GM18868 (cell line): ENCODE results near the gene ITPKC.

Experiments
- ATAC-seq: cut with Tn5 transposase; IDR thresholded peaks from one replicate; pipeline ENCODE4 v1.9.1; 2021; ENCODE audit warnings: mild to moderate bottlenecking, moderate library complexity; ENCODE audit not compliant: unreplicated experiment

Gene ITPKC

GRCh38 chr19:40739030-40739839, 22.3 kb downstream of the ITPKC start:
- no peak for ATAC-seq

GRCh38 chr19:40739871-40740703, 23.2 kb downstream of the ITPKC start:
- ATAC-seq: no peak

- no peak for ATAC-seq
Measured at GRCh38 chr19:40740747-40741146, 23.8 kb downstream of the ITPKC start.

- ATAC-seq: no peak
Measured at GRCh38 chr19:40741527-40742390, 24.8 kb downstream of the ITPKC start.

- no peak for ATAC-seq
Measured at GRCh38 chr19:40742477-40742876, 25.6 kb downstream of the ITPKC start.

- ATAC-seq: no peak
Measured at GRCh38 chr19:40742886-40743285, 26.0 kb downstream of the ITPKC start.

GRCh38 chr19:40743926-40744325, 27.0 kb downstream of the ITPKC start:
- no peak for ATAC-seq

GRCh38 chr19:40744554-40745401, 27.9 kb downstream of the ITPKC start:
- no peak for ATAC-seq

- ATAC-seq: no peak
Measured at GRCh38 chr19:40745402-40745780, 28.5 kb downstream of the ITPKC start.

- no peak for ATAC-seq
Measured at GRCh38 chr19:40747536-40747935, 30.6 kb downstream of the ITPKC start.

GRCh38 chr19:40750058-40750873, 33.4 kb downstream of the ITPKC start, which contains the start of gene ACTMAP:
TSS of gene ACTMAP (minus strand) at chr19:40750477. CDS start at chr19:40749803, 674 bp downstream.
- peak; percentile 82 for ATAC-seq

- ATAC-seq: peak; percentile 52
Measured at GRCh38 chr19:40750874-40751537, 34.1 kb downstream of the ITPKC start, which contains the start of gene SNRPA. TSS of gene SNRPA (plus strand) at chr19:40751203. CDS start at chr19:40751409, 206 bp downstream.

- ATAC-seq: no peak
Measured at GRCh38 chr19:40752257-40752781, 35.4 kb downstream of the ITPKC start.

GRCh38 chr19:40754611-40755247, 37.8 kb downstream of the ITPKC start:
- ATAC-seq: no peak

GRCh38 chr19:40755248-40755624, 38.3 kb downstream of the ITPKC start:
- no peak for ATAC-seq

GRCh38 chr19:40755791-40756190, 38.9 kb downstream of the ITPKC start:
- ATAC-seq: no peak

- no peak for ATAC-seq
Measured at GRCh38 chr19:40756502-40757110, 39.7 kb downstream of the ITPKC start.
